GM19438 (cell line): ENCODE data around the gene NXPH2.

Experiments used
- ATAC-seq: cut with Tn5 transposase; IDR thresholded peaks from one replicate; pipeline ENCODE4 v1.9.1; 2021; ENCODE audit warnings: low read depth; ENCODE audit not compliant: unreplicated experiment

The NXPH2 gene

DNA sequence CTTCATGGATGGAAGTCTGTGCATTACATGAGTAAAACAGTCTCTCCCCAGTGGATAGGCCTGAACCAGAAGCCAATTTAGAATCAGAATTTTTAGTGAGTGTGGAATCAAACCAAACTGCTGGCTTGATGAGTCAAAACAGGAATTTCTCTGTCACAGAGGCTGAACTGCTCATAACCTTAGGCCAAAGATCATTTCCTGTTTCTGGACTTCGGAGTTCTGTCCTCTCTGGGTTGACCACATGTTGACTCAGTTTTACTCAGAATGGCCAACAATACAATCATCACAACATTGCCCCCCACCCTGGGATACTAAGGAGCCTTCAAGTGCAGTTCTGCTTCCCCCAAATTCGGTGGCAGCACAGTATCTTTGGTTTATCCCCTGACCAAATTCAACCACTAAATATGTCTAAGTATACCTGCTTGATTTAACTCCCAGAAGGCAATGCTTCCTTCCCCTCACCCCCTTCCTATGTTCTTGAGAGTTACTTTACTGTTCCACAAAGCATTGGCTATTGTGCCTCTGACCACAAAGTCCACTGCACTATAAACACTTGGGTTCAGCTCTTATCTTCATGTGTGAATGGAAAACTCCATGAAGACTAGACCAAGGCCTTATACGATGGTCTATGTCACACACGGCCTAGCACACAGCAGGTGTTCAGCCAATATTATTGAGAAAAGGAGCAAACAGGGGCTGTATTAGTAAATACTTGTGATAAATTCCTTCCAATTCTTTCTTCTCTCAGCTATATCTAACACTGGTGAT, 67.8 kb downstream of the NXPH2 start:
- ATAC-seq = peak; percentile 94

DNA sequence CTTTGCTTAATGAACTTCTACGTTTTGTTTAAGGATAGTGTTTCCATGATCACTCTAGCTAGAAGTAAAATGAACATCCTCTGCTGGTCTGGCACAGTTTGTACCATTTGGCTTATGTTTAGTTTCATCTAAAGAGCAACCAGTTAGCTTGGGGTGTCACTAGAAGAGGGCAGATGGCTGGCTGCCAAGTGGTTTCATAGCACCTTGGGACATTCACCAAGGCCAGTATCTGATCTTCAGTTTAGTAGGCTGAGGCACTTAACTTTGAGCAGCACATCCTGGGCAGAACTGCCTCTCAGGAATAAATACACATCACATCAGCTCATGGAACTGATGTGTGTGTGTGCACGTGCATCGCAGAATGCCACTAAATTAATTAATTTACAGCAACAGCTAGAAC, 68.4 kb downstream of the NXPH2 start:
- peak; percentile 57 for ATAC-seq

DNA sequence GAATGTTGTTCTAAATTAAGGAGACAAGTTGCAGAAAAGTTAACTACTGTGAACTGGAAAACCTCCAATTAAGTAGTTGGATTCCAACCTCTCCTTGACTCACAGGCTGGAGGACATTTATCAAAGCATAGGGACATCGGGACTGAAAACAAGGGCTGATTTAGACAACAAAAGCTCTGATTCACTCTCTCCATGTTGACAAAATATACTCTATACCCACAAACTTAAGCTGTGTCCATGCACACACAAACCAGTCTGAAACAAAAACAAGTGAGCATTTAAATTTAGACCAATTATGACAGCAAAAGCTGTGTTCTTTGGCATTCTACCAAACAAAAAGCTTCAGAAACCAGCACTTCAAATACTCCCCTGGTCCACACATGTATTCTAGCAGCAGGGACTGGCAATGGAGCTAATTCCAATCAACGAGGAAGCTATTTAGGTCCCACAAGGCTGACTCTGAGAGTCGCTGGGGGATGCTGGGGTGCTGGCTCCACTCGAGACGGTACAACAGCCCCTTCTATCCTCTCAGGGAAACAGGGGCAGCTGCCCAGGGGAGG, 71.4 kb downstream of the NXPH2 start:
- no peak for ATAC-seq

DNA sequence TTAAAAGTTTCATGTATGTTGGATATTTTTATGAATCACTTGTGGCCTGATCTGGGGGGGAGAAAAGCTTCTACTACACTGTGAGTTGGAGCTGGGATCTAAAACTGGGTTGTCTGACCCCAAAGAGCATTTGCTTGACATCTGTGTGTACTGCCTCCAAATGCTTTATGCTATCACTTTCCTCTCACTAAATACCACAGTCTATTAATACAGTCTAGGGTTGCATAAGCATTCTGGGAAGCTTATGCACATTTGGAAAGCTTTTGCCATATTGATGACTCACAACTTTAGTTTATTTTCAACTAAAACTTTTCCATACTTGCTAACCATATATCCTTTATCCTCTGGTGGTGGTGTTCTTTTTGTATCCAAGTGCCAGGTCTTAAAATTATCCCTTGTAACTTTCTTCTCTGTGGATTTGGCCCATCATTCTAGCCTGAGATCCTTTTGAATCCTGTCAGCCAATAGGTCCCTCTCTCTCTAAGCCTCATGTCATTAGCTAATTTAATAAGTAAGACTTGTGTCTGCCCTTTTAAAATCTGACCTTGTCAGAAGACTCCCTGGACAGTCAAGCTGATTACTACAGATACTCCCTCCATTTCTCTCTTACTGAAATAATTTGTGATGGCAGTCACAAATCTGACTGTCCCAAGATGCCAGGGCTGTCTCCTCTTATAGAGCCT, 72.7 kb downstream of the NXPH2 start:
- ATAC-seq = no peak

DNA sequence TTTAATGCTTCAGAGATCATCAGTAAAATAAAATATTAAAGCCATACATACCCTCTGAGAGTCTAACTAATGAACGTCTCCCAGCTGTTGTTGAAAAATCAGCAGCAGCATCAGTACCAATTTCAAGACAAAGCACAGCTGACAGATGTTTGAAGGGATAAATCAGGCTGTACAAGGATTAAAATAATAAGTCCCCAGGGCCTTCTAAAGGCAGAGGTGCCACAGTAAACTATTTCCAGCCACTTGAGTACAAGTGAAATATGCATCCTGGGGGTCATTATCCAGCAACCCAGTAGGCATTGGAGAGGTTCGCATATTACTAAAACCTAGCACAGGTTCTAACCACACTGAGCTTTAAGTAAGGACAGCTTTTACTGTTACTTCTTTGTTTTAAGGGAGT, 76.9 kb downstream of the NXPH2 start:
- no peak for ATAC-seq

DNA sequence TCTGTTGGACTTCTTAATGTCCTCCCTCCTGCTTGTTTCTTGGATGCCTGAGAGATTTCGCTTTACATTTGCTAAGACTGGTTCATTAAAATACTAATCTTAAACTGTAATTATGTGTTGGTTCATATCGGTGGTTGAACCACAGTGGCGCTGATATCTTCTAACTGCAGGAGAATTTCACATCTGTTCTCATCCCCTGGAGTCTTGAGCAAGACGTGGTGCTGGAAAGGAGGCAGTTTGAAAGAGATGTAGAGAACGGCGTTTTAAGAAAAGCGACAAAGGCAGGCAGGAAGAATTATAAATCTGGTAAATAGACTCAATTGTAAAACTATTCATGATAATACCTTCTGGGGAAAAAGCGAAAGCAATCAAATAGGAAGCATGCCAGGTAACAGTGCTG, 79.5 kb downstream of the NXPH2 start:
- no peak for ATAC-seq

DNA sequence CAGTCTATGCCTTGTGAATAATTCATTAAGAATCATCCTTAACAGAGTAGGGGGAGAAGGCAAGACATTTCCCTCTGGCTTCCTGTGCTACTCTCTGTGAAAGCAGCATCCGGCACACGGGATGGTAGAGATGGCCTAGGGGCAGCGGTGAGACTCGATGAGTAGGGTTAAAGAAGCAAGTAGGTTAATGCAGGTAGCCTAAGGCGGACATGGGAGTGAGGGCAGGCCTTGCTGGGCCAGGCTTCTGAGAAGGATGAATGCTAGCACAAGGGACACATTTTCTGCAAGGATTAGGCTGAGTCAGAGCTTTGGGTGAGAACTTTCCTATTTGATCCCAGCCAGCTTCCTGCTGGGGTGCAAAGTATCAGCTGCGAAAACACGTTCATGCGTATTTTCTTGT, 80.8 kb downstream of the NXPH2 start:
- no peak for ATAC-seq

DNA sequence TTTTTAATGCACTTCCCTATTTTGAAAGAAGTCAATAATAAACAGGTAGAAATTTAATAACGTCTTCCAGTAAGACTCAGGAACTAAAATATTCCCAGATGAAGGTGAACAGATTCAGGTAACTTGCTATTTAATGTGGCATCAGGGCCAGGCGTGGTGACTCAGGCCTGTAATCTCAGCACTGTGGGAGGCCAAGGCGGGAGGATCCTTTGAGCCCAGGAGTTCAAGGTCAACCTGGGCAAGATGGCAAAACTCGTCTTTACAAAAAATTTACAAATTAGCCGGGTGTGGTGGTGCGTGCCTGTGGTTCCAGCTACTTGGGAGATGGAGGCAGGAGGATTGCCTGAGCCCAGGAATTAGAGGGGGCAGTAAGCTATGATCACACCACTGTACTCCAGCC, 81.8 kb downstream of the NXPH2 start:
- ATAC-seq = no peak

DNA sequence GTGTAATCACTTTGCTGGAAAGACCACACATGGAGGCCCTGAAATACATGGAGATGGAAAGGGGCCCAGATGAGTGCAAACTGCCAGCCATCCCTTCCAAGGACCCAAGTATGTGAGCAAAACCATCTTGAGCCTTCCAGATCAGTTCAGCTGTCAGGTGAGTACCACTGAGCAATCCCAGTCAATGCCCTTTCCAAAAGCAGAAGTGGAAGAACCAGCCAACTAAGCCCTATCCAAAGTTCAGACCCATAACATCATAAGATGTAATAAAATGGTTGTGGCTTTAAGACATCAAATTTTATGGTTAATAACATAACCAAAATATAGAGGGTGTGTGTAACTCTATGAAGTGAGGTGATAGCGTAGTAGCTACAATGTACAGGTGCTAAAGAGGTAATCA, 88.5 kb downstream of the NXPH2 start:
- no peak for ATAC-seq

DNA sequence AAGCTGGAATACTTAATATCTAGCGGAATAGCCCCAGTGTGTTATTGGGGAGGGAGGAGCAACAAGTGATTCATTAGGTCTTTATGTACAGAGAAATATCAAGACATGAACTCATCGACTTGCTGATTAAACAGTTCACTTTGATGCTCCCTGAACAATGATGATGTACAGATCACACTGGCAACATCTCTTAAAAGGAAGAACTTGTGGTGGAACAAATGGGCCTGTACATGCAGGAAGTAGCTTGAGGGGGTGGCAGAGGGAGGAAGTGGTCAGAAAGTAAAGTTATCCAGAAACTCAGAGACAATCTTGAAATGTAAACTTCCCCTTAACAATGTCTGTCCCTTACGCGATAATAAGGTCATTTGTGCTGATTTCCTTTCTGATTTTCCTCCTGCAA, 90.5 kb downstream of the NXPH2 start:
- no peak for ATAC-seq

DNA sequence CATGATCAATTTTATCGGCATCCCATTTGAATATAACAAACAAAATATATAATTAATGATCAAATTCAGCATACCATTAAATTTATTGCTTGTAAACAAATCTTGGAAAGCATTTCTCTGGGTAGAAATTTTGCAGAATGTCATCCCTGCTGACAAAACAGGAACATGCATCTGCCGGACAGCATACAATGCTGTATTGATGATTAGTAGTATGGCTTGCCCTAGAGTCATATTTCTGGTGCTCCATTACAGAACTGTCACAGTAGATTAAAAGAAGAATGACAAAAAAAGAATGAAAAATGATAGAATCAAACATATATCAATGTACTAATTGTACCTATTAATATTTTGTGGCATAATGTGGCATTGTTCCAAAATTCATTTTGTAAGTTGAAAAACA, 98.0 kb downstream of the NXPH2 start:
- ATAC-seq = no peak

DNA sequence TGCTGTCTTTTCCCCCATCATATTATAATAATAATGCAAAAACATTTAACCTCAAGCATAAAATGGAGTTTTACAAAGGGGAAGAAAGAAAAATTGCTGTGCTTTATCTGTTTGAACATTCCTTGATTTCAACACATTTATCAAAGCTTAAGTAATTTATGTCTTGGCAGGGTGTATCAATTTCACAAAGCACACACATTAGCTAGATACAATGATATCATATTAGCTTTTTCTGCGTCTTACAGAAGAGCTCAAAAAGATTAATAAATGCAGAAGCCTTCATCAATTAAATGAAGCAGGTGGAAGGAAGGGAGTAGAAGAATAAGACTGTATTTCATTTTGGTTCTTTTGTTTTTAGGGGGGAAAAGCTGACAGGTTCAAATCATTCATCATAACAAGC, 103.0 kb downstream of the NXPH2 start:
- ATAC-seq = no peak

DNA sequence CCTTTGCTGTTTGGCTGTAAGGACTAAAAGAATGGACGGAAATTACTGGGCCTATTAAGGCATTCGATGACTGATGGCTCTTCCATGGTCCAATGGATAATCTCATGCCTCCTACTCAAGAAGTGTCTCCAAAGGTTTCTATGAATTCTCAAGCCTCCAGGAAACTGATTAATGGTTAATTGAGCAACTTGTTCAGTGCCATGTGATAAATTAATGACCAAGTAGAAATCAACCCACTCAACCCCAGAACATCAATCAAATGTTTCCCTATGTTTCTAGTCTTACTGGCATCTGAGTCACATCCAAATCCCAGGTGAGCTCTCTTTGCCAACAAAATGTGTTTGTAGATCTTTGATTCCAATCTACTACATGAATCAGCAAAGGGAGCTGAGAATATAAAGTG, 103.6 kb downstream of the NXPH2 start:
- ATAC-seq = no peak

DNA sequence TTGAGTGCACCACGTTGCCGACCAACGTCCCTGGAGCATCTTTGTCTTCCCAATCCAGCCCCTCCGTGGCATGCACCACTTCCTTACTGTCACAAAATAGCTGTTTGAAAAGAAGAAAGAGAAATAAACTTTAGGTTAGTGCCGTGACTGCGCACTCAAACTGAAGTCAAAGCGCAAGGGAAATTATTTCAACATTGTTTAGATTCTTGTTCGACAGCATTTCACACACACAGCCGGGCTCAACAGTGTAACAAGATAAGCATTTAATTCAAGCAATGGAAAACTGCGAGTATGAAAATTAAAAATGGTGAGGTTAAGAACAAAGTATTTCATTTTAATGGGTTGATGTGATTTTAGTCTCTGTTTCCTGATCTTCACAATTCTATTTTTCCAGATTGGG, 108.6 kb downstream of the NXPH2 start:
- no peak for ATAC-seq

DNA sequence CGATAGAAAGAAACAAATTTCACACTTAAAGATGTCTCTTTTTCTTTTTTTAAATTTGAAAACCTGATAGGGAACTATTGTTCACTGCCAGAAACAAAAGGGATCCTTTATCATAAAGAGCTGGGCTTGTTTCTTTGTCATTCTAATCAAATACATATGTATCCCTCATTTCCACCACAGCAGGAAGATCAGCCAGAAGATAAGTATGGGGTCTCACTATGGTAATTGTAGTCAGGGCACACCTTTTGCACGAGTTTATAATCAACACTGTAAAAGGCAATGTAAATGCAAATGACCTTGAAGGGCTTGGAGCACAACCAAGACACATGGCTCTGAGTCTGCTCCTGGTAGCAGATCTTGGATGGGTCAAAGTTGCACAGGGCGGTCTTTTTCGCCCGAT, 109.5 kb downstream of the NXPH2 start:
- ATAC-seq = no peak

DNA sequence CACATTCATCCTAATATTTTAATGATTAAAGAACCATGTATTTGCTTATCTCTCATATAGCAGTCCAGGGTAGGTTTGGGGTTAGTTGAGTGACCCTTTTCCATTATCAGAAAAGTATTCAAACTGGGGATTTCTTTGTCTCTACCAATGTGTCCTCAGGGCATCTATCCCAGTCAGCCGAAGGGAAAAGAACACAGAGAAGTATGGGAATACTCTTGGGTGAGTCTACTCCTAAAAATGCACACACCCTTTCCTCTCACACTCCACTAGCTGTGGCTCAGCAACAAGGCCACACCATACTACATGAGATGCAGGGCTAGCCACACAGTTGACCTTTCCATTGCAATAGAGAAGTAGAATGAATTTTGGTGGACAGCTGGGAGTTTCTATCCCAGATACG, 114.3 kb downstream of the NXPH2 start:
- no peak for ATAC-seq

DNA sequence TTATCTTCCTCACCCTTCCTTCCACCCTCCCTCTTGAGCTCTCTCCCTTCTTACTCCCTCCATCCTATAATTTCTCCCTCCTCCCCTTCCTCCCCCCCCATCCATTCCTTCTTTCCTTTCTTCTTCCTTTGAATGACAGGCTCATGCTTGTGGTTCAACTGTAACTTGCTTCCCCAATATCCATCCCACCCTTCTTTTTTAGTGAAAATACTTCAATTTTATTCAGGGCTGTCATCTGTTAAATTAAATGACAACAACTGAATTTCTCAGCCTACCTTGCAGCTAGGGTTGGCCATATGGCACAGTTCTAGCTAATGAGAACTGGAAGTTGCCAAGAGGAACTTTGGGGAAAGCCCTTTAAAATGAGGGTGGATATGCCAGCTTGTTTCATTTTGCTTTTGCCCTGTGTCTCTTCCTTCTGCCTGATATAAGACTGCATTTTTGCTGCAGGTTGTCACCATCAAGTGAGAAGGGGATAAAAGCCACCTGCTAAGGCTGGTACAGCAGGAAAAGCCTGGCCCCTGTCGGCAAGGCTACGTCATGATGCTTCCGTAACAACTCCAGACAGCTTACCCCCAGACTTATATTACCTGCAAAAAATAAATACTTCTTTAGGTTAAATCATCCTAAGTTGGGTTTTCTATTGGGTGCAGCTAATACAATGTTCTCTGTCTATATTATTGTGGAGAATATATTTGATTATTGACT, 121.8 kb downstream of the NXPH2 start:
- no peak for ATAC-seq

DNA sequence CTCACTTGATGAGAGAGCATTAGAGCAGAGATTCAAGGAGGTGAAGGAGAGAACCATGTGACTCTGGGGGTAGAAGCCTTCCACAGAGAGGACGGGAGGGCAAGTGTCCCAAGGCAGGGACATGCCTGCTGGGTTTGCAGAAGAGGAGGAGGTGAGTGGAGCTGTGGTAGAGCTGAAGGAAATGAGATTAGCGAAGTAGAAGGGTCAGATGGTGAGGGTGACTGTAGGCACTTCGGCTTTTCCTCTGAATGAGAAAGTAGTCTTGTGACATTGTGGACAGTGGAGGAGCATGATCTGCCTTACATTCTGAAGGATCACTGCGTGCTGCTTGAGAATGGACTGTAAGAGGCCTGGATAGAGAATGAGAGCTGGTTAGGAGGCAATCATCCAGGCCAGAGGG, 126.0 kb downstream of the NXPH2 start:
- no peak for ATAC-seq

DNA sequence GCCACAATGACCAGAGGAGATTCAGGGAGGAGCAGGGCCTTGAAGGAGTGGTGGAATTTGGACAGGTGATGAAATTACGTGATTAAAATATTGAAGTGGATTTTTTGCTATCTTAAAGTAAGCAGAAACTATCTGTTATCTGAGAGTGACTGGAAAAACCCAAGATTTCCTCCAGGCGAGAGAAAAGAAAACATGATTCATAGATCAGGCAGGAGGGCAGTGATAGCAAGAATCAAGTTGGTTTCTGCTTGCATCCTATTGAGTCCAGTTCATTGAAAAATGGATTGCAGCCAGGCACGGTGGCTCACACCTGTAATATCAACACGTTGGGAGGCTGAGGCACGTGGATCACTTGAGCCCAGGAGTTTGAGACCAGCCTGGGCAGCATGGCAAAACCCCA, 127.8 kb downstream of the NXPH2 start:
- no peak for ATAC-seq

DNA sequence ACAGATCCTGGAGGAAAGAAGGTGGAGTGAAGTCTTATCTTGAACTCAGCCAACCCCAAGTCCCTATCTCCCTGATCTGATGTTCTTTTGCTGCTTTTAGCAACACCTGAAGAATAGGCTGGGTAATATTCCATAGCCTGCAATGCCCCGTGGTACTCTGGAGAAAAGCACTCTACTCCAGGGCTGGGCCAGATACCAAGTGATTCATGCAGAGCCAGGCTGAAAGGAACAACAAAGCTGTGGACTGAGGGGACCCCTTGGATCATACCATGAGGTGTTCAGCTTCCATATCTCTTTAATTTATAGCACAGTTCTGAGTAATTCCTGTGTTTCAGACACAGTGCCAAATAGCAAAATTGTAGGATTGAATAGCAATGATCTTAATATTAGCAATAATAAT, 130.6 kb downstream of the NXPH2 start:
- ATAC-seq = no peak

DNA sequence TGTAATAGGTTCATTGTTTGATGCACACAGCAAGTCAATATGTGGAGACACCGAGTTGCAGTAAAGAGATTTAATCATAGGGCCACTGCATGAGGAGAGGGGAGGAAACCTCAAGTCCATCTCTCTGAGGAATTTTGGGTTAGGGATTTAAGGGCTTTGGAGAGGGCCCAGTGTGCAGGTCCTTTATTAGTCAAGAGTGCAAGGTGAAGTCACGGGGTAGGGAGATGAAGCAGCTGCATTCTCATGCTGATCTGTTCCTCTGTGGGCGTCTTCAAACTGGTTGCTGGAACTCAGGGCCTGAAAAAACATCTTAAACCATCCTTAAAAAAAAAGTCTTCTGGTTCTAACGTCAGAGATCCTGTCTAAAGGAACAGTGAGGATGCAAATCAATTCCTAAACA, 131.6 kb downstream of the NXPH2 start:
- no peak for ATAC-seq
